Measurements from ENCODE around the gene PC.

The PC gene

DNA sequence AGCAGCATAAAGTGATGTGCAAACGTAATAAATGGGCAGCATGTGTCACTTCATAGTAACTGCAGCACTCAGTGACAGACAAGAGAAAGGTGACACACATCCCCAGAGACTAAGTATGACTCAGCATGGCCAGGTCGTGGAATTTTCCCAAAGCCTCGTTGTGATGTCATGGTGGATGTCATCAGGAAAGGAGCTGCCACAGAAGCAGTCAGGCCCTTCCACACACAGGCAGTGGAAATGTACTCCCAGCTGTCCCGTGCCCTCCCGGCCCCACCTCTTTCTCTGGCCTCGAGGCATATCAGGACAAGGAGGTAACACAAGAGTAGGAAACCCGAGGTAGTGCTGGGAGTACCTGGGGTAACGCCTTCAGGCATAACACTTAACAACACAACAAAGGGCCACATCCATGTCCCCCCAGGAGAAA lies 8.1 kb downstream of the PC start:
- peak; percentile 68 for DNase-seq

- DNase-seq: no peak
Observed at GRCh38 chr11:66938582-66939135, 19.5 kb downstream of the PC start.

- DNase-seq: no peak
Observed at GRCh38 chr11:66937193-66937733, 20.9 kb downstream of the PC start.

GRCh38 chr11:66936311-66936711 lies 21.9 kb downstream of the PC start:
- DNase-seq: no peak

DNA sequence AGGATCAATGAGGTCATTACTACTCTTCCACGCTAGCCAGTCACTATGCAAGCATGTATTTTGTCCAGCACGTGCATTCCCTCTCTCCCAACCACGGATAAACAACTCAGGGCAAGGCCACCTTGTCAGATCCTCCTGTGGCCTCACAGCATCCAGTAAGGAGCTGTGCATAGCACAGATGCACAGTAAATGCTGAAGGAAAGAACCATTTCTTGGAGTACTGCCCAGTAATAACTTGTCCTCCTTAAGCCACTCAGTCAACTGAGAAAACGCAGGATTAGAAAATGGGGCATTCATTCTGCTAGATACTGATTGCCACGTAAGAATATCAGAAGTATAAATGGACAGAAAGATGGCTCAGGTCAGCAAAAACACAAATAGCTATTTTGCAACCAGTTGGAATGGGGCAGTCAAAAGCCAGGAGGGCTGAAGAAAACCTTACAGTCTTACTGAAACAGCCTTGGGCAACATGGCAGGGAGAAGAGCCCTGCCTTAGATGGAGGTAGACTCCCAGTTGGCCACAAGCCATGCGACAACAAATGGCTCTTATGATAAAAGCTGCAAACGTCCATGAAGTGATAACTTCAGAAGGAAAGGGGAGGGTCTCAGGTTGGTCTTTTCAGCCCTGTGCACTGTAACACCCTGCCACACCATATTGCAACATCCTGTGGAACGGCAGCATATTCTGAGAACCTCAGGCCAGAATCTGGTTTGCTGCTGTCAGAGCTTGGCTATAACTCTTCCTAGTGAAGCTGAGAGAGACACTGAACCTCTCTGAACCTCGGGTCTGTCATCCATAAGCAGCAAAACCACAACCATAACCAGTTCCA lies 23.0 kb downstream of the PC start:
- no peak for DNase-seq

DNA sequence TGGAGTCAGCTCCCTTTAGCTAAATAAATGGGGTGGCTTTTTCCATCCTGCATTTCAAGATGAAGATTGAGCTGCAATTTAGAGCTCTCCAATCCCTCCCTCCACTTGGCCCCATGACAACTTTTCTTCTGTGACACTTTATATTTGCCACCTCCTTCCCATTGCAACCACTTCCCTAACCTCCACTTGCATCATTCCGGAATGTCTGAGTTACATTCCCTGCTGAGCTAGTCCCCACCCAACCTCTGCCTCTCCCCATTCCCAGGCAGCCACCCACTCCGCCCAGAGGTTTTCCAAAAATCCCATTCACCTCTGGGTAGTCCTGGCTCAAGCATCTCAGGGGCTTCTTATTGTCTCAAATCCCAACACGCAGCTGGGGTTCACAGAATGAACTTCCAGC lies 24.7 kb downstream of the PC start:
- no peak for DNase-seq

DNA sequence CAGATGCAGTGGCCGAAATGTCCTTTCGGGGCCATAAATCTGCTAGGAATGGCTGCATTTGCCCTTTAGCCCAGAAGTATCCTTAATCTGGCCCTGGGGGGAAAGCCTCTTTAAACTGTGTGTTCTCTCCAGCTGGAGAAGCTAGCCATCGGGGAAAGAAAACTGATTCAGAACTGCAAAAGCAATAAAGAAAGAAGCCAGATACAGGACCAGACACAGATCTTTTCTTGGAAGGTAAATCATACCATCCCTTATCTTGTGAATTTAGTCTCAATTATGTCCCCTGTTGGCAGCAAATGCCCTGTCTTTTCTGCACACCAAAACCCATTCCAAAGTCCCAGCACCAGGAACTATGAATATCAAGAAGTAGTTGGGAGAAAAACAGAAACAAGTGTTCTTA lies 25.6 kb downstream of the PC start:
- no peak for DNase-seq

GRCh38 chr11:66929753-66930152 lies 28.4 kb downstream of the PC start:
- DNase-seq: no peak

- no peak for DNase-seq
Observed at GRCh38 chr11:66924272-66924671, 33.9 kb downstream of the PC start.

DNA sequence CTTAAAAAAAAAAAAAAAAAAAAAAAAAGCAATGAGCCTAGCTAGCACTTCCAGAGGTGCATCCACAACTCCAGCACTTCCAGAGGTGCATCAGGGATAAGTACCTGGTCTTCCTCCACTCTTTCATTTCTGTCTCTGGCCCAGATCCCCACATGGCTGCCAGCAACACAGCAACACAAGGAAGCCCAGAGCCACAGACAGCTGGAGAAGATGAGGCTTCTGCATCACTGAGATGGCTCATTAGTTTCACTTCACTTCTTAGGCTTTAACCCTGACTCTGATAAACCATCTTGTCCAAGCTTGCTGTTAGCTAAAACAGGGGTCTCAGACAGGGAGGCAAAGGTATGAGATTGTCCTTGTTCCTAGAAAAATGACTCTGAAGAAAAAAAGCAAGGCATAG lies 35.6 kb downstream of the PC start:
- DNase-seq: no peak

- no peak for DNase-seq
Observed at GRCh38 chr11:66920978-66921784, 37.0 kb downstream of the PC start.

- DNase-seq: no peak
Observed at GRCh38 chr11:66919923-66920322, 38.3 kb downstream of the PC start.

DNA sequence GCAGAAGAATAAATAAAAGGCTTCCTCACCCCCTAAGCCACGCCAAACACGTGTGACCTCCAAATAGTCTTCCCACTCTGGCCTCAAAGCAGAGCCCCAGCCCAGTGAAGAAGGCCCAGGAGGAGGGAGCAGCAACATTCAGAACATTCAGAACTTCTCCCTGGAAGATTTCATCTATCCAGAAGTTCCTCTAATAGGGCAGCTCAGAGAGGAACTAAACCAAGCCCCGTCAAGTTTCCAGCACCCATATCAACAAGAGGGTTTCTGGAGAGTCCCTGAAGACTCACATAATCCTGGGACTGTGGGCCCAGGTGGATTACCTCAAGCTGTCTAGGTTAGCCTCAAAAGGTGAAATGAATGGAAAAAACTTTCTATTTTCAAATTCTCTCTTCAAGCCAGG lies 39.4 kb downstream of the PC start:
- DNase-seq: no peak

DNA sequence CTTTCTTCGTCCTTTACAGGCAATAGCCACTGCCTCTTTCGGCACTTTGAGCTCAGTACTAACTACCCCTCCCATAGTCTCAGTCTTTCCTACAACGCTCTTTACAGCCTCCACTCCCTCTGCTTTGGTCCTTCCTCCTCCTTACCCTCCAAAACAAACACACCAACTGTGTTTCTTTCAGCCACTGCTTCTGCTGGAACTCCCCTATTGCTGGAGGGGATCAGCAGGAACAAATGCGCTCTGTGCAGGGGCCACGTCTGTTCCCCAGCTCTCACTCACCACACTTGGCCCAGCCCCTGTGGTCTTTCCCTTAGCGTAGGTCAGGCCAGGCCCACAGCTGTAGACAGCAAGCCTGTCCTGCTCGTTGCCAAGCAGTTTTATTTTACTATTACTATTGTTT lies 42.3 kb downstream of the PC start:
- DNase-seq: no peak

DNA sequence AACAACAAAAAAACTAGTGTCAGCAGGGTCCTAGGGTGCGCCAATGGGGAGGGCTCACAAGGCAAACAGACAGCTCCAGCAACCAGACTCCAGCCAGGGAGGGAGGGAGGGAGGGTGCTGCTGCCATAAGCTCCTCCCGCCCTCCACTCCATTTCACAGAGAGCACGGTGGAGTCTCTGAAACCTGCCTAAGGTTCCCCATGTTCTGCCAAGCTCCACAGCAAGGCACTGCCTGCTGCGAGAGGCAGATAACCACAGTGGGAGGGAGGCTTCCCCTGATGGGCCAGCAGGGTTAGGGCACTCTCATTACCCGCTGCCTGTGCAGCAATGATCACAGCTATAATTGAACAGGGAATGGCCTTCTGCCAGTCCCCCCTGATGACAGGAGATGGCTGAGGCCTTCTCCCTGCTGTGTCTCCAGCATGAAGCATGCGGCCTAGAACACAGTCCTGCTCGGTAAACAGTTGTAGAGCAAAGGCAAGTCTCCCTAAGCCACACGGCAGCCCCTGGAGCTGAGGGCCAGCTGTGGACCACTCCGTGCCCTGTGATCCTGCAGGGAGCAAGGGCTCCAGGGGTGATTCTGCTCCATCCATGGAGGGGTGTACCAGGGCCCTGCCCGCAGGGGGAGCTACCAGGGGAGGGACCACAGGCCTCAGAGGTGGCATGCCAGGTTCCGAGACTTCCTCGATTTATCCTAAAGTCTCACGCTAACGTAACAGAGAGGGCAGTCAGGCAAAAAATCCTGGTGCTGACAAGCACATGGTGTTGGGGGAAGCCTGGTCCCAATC lies 42.9 kb downstream of the PC start:
- DNase-seq: no peak

DNA sequence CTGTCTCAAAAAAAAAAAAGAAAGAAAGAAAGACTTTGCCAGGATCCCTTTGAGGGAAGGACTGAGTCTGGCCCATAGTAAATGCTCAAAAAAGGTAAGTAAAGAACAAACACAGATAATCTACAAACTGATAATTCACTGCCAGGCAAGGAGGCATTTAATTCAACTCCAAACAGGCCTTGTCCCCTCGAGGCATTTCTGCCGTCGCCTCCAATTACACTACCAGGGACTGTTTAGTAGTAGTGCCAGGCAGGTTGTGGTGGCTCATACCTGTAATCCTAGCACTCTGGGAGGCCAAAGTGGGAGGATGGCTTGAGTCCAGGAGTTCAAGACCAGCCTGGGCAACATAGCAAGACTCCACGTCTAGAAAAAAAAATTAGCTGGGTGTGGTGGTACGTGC lies 43.7 kb downstream of the PC start:
- DNase-seq: no peak

DNA sequence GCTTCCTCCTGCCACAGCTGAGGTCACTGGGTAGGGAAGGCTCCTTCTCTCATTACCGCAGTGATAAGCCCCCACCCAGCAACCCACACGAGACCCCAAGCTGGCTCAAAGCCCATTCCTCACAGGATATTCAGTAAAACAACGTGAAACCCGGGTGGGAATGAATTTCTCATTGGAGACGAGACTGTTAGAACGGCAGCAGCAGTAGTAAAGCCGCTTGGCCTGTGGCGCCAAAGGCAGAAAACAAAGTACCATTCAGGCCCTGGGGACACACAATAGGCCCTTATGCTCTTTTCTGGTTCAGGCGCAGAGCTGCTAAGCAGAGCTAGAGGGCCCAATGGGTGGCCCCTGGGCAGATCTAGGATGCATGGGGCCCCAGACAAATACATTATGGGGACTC lies 45.3 kb downstream of the PC start:
- no peak for DNase-seq

DNA sequence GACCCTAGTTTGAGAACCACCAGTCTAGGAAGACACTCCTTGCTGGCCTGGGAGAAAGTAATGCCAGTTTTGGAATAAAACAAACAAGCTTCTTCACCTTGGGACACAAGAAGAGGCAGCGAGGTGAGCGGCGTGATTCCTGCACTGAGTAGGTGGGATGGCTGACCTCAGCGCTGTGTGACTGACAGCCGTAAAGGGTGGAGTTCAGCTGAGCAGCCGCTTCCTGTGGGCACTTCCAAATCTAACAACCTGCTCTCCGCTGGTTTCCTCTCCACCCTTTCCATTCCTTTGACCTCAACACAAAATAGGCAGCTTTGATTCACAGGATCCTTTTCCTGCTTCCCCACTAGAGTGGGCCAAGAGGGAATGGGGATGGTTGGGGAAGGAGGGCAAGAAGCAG lies 45.8 kb downstream of the PC start:
- DNase-seq: no peak

DNA sequence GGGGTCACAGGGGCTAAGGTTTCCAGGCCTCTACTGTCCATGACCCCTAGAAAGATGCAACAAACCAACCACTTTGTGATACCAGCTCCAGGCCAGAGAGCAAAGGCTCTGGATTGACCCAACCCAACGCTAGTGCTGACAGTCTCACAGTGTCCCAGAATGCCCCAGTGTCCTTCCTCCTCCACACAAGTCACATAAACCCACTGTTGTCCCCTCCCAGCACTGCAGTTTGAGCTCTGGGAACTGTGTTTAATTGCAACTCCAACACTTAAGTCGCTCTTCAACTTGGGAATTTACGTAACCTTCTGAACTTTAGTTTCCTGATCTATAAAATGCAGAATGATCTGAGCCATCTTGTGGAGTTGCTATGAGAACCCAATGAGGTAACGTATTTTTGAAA lies 47.5 kb downstream of the PC start:
- DNase-seq: no peak

- no peak for DNase-seq
Observed at GRCh38 chr11:66910016-66910415, 48.2 kb downstream of the PC start.

DNA sequence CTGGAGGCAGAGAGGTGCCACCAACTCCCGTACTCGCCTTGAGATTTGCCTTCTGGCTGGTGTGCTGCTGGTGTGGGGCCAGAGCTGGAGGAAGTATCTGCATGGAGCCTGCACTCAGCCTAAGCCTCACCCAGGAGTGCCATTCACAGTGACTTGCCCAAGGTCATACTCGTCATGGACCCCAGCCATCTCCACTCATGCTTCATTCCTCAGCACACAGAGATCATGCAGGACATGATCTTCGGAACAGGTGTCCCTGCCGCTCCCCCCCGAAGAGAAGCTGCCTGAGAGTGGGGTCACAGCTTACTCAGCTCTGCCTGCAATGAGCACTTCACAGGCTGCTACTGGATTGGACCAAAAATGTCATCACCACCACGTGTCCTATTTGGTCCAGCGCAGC lies 49.0 kb downstream of the PC start:
- DNase-seq: no peak

DNA sequence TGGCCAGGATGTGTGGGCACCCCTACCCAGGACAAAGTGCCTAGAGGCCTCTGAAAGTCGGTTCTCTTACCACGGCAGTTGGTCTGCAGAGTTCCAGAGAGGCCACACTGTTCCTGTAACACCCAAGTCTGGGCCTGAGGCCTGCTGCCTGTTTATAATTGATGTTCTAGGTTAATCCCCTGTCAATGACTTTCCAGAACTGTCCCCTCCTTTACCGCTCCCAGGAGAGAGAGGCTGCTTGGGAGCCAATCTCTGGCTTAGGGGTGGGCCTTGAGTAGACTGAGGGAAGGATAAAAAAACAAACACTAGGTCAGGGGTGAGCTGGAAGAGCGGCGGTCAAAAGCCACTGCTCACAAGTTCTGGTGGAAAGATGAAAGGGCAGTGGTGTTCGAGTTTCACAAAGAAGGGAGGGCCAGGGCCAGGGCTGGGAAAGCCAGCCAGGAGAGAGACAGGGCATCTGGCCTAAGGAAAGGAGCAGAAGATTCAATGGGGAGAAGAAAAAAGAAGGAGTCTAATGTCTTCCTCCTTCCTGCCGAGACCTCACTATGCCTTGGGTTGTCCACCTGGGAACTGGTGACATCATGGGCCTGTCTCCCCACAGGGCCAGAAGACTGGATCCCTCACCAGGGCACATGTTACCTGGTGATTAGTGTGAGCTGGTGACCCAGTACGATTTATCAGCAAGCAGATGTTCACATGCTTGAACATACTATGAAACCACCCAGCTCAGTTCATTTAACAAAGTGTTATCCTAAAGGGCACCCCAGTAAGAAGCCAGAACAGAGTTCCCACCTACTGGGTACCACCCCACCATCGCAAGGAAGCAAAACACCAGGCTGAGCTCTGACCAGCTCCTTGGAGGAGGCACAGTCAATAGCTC lies 50.2 kb downstream of the PC start:
- DNase-seq: no peak

Measured in activated effector memory CD4-positive, alpha-beta T cell treated with anti-CD3 and anti-CD28 coated beads, Interleukin-2, amount 50 U/mL, for 16 hours (primary cell).